Bone marrow (tissue), 2 donors: Measurements from ENCODE around the gene FBXW4.

Experiments used
- DNase-seq, 2 donors: peaks; one replicate each; lab custom pipeline; 2025; lab: John Stamatoyannopoulos, UW

FBXW4 gene

DNA sequence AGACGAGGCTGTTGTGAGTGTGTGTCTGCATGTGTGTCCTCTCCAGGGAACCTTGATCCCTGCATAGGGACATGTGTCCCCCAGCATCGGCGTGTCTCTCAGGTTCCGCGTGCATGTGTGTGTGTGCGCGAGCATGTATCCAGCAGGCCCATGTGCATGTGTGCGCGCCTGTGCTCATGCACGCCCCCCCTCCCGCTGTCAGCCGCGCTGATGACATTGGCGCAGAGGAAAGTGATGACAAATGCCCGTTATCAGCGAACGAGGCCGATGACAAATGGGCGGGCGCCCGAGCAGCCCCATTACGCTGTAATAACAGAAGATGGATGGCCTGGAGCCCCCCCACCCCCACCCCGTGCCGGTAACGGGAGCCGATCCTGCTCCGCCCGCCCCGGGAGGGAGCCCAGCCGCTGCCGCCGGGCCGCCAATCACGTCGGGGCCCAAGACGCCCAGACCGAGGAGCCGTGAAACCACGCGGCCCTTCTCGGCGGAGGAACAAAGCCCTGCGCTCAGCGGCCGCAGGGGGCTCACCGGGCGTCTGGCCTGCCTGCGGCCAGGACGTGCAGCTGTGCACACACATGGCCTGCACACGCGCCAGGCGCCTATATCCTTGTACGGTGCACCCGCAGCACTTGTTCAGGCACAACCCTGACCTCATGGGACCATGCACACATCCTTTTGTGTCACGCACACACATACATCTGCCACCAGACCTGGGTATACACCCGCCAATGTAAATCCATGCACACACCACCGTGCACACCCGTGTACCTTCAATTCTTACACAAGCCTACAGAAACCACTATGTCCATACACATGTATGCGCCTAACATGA, 128.4 kb downstream of the FBXW4 start:
- DNase-seq = no peak

DNA sequence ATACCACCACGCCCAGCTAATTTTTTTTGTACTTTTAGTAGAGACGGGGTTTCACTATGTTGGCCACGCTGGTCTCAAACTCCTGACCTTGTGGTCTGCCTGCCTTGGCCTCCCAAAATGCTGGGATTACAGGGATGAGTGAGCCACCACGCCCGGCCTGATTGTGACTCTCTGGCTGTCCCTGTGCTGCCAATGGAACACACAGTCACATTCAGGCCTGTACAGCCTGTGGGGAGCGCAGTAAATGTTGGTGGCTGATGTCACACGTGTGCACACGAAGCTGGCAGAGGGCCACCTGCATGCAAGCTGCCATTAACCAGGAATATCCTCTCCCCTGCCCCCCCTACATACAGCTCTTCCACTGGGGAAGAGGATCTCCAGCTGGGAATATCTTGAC, 129.0 kb downstream of the FBXW4 start:
- no peak for DNase-seq

GRCh38 chr10:101565370-101565900, 129.5 kb downstream of the FBXW4 start:
- no peak for DNase-seq

DNA sequence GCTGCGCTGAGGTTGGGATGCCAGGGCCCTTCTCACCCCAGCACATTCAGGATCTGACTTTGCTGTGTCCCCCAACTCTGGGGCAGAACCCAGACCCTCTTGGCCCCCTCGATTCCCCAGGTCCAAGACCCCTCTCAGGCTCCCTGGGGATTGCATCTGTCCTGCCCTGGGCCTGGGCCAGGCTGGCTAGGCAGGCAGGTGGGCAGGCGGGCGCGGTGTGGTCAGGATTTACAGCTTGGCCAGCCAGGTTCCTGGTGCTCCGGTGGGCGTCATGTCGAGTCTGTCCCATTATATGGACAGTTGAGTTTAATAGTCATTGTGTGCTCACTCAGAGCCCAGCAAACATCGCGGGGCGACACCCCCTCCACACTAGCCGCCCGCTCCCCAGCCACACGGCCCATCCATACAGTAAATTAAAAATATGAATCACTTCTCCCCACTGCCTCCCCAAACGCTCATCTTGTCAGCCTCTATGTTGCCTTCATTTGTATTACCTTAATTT, 130.4 kb downstream of the FBXW4 start:
- DNase-seq = no peak

DNA sequence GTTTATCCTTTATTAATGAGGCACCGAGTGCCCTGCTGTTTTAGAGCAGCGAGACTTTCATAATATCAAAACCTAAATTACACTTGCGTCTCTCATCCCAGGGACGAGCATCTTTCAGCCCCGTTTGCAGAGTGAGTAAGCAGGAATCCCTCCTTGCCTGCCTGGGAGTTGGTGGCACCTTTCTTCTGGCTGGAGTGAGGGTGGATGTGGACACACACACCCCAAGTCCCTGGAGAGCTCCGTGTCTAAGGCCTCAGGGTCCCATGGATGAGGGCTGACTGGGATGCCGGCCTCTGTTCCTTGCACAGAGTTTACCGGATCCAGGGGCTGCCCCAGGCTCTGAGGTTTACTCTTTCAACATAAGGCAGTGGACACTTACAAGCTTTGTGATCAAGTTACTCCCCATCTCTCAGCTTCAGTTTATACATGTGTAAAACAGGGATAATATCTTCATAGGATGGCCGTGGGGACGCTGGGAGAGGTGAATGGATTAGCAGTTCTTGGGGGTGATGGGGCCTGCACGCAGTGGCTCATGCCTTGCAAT, 131.4 kb downstream of the FBXW4 start:
- DNase-seq = no peak

- DNase-seq = no peak
Observed at GRCh38 chr10:101563007-101563406, 132.0 kb downstream of the FBXW4 start.

DNA sequence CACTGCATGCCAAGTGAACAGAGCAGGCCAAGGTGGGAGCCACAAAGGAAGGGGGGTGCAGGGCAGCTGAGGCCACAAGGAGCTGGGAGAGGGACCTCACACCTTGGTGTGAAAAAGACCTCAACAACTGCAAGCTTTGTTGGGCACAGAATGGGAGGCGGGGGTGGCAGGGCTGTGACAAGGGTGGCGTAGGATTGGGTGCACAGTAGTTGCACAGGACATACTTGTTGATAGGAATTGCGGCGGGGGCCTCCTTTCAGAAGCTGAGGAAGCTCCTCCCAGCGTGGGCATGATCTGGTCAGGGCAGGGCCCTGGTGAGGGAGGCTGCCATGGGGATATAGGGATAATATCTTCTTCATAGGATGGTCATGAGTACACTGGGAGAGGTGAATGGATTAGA, 132.7 kb downstream of the FBXW4 start:
- DNase-seq = no peak

DNA sequence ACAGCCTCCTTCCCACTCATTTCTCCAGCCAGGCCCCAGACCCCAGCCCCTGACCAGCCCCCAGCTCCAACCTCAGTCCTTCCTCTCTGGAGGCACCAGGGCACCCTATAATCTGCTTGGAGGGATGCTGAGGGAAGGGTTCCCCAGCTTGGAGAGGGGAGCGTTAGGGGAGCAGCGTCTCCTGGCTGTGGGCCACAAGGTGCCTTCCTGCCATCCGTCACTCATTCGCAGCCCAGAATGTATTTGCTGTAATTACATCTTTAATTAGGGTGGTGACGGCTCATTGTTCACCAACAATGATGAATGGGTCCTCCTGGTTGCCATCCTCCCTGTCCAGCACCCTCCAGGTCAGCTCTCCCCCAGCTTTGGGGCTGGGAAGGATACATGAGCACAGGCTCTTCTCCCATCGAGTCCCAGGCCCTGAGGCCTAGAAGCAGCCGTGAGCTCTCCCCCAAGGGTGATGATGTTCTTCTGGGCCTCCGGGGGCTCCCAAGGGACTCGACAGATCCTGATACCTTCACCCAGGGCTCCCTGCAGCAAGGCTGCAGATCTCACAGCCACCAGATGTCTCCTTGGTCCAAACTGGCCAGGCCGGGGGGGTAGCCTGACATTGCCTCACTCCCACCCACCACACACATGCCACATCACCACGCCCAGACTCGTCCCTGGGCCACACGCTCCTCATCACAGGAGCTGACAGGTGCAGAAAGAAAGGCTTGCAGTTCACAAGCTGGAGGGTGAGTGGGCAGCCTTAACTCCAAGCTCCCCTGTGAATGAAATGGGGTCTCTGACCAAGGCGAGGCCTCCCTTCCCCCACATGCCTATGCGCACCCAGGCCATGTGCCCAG, 133.7 kb downstream of the FBXW4 start:
- DNase-seq = no peak
